HepG2 (cell line): ENCODE results near the gene MRPL51. TPM values are rescaled to one million over a fixed set of nuclear protein-coding genes. Genes with fewer than 3 reads are reported as not detected.

Source experiments
- BRD4 ChIP-seq: sonication (generic); formaldehyde crosslinking; IDR thresholded peaks from 2 replicates; pipeline ENCODE4 v1.4.0; 2020; ENCODE audit warnings: missing genetic modification reagents
- DNMT3B ChIP-seq: conservative IDR thresholded peaks from 2 replicates; pipeline ENCODE4 v1.6.1; 2016; ENCODE audit warnings: missing biosample characterization, control low read depth
- DPF2 ChIP-seq: sonication (generic); formaldehyde crosslinking; IDR thresholded peaks from 2 replicates; pipeline ENCODE4 v1.4.0; 2020; ENCODE audit warnings: mild to moderate bottlenecking, low read depth, missing genetic modification reagents, borderline replicate concordance
- EP300 ChIP-seq, 3 experiments: sonication (generic) in 1 of 3; formaldehyde crosslinking in 1 of 3; IDR thresholded peaks; 2 replicates each; pipeline versions ENCODE4 v1.5.1 to v1.6.1; 2011 to 2020; ENCODE audit warnings: low read depth in 2 of 3, low read length in 2 of 3, borderline replicate concordance in 1 of 3, improper control_type of control experiment in 1 of 3, mild to moderate bottlenecking in 1 of 3, missing genetic modification reagents in 1 of 3, moderate library complexity in 1 of 3
- JUNB ChIP-seq: sonication (generic); formaldehyde crosslinking; IDR thresholded peaks from 2 replicates; pipeline ENCODE4 v1.8.0; 2022; ENCODE audit warnings: missing genetic modification reagents, mild to moderate bottlenecking, borderline replicate concordance
- KDM2A ChIP-seq: sonication (generic); formaldehyde crosslinking; IDR thresholded peaks from 2 replicates; pipeline ENCODE4 v1.4.0; 2020; ENCODE audit warnings: low read depth, missing genetic modification reagents, borderline replicate concordance
- KDM4B ChIP-seq: sonication (generic); formaldehyde crosslinking; IDR thresholded peaks from 2 replicates; pipeline ENCODE4 v1.4.0; 2020; ENCODE audit warnings: missing genetic modification reagents
- KLF9 ChIP-seq: IDR thresholded peaks from 2 replicates; pipeline ENCODE4 v1.6.1; 2016; ENCODE audit warnings: low read depth
- MAFG ChIP-seq: sonication (generic); formaldehyde crosslinking; IDR thresholded peaks from 2 replicates; pipeline ENCODE4 v1.5.1; 2020; ENCODE audit warnings: mild to moderate bottlenecking, missing genetic modification reagents
- RAD21 ChIP-seq: fragments of 450-650 bp; formaldehyde crosslinking; IDR thresholded peaks from 2 replicates; pipeline ENCODE4 v1.5.0; 2020; ENCODE audit warnings: mild to moderate bottlenecking
- ZMYM4 ChIP-seq: sonication (generic); formaldehyde crosslinking; IDR thresholded peaks from 2 replicates; pipeline ENCODE4 v1.8.1; 2023; ENCODE audit warnings: mild to moderate bottlenecking, missing genetic modification reagents
- ZNF138 ChIP-seq: sonication (generic); formaldehyde crosslinking; IDR thresholded peaks from 2 replicates; pipeline ENCODE4 v1.5.0; 2020; ENCODE audit warnings: mild to moderate bottlenecking, low read depth, missing genetic modification reagents
- ZNF317 ChIP-seq: sonication (generic); formaldehyde crosslinking; IDR thresholded peaks from 2 replicates; pipeline ENCODE4 v1.5.0; 2020; ENCODE audit warnings: mild to moderate bottlenecking, missing genetic modification reagents
- ZNF562 ChIP-seq: sonication (generic); formaldehyde crosslinking; IDR thresholded peaks from 2 replicates; pipeline ENCODE4 v1.8.0; 2022; ENCODE audit warnings: missing genetic modification reagents, borderline replicate concordance
- ZNF564 ChIP-seq: sonication (generic); formaldehyde crosslinking; IDR thresholded peaks from 2 replicates; pipeline ENCODE4 v1.8.1; 2023; ENCODE audit warnings: mild to moderate bottlenecking, missing genetic modification reagents
- ZNF709 ChIP-seq: sonication (generic); formaldehyde crosslinking; IDR thresholded peaks from 2 replicates; pipeline ENCODE4 v1.5.0; 2020; ENCODE audit warnings: mild to moderate bottlenecking, missing genetic modification reagents
- ZSCAN30 ChIP-seq: sonication (generic); formaldehyde crosslinking; IDR thresholded peaks from 2 replicates; pipeline ENCODE4 v1.5.0; 2020; ENCODE audit warnings: mild to moderate bottlenecking, missing genetic modification reagents
- polyA plus RNA-seq, 8 experiments: library from polyadenylated mRNA; depleted of rRNA in 3 of 8; stranded (reverse) in 7 of 8; unstranded in 1 of 8; fragments of >200 nt; fragmentation: Illumina TruSeq in 4 of 8; extraction: Trizol in 4 of 8; gene quantifications; 2 replicates each; pipeline versions ENCODE4 v1.2.1 to v1.2.3, GENCODE V29; 2011 to 2016; ENCODE audit warnings: low read depth in 4 of 8, missing spikeins in 1 of 8, mixed read lengths in 1 of 8; ENCODE audit not compliant: insufficient read depth in 1 of 8
- total RNA-seq, 5 experiments: library from RNA; depleted of rRNA; stranded (reverse); fragments of >200 nt; fragmentation: Illumina TruSeq; extraction: Trizol; gene quantifications; 2 replicates each; pipeline ENCODE4 v1.2.3, GENCODE V29; 2016; ENCODE audit warnings: low read depth in 1 of 5
- TF ChIP-seq, protein P1 (sequence below): sonication (generic); formaldehyde crosslinking; IDR thresholded peaks from 2 replicates; pipeline ENCODE4 v1.9.0; 2022; ENCODE audit warnings: missing genetic modification reagents, mild to moderate bottlenecking, borderline replicate concordance
- TF ChIP-seq, protein P2 (sequence below): sonication (generic); formaldehyde crosslinking; IDR thresholded peaks from 2 replicates; pipeline ENCODE4 v1.8.0; 2023; ENCODE audit warnings: mild to moderate bottlenecking, missing genetic modification reagents
- TF ChIP-seq, protein P3 (sequence below): sonication (generic); formaldehyde crosslinking; IDR thresholded peaks from 2 replicates; pipeline ENCODE4 v1.4.0; 2020; ENCODE audit warnings: missing genetic modification reagents
- TF ChIP-seq, protein P4 (sequence below): sonication (generic); formaldehyde crosslinking; IDR thresholded peaks from 2 replicates; pipeline ENCODE4 v1.5.1; 2020; ENCODE audit warnings: mild to moderate bottlenecking, moderate library complexity, missing genetic modification reagents
- TF ChIP-seq, protein P5 (sequence below): sonication (generic); formaldehyde crosslinking; IDR thresholded peaks from 2 replicates; pipeline ENCODE4 v1.5.0; 2020; ENCODE audit warnings: missing genetic modification reagents

Gene MRPL51
- total and polyA plus RNA-seq, 2 of the 13 experiments (the other 11 are each of a cell fraction or from before 2014, with no cell fraction given) = 64.8 to 278 TPM

DNA sequence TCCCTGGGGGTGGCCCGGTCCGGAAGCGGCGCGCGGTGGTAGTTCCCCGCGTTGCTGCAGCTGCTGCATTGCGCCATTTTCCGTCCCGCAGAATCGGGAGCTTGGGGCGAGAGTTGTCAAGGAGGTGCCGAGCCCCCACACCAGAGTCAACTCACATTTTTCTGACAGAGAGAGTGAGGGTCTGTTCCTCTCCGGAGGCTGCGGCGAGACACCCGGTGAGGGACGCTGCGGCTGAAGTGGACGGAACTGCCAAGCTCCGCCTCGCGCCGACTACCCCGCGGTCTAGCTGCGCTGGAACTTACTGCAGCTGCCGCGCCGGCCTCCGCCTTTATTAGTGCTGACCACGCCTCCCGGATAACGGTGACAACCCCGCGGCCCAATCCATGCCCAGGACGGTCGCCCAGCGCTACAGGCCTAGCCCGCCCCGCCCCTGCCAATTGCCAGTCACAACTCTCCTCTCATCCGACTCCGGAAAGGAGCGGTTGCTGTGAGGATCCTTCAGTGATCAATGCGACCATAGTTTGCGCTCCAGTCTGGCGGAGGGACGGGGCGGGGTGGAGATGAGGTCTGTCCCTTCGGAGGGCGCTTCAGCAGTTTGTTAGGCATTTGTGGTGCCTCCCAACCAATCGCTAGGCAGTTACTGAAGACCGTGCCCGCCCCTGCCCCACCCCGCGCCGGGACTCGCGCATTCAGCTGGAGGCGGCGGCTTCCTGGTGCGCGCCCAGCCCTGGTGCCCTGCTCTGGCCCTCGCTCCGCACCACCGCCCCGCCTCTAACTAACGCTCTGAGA, 22.5 kb downstream of the MRPL51 start, which contains the start of gene VAMP1 (continued):
- TF ChIP-seq MAFG (no peak), ZSCAN30 (CRISPR knock-in tag) (no peak), KDM4B (CRISPR knock-in tag) (peak; percentile 25; the same call in 1 of the 2 replicates), ZNF709 (CRISPR knock-in tag) (peak; percentile 86), ZNF564 (CRISPR knock-in tag) (0 out of 2 replicates have a peak, but pooled peaks have one; percentile 53), ZNF562 (no peak), DPF2 (CRISPR knock-in tag) (no peak; the same call in 1 of the 2 replicates), BRD4 (CRISPR knock-in tag) (no peak), KLF9 (CRISPR knock-in tag) (0 out of 2 replicates have a peak, but pooled peaks have one; percentile 36), ZNF317 (CRISPR knock-in tag) (peak; percentile 87), ZNF138 (CRISPR knock-in tag) (no peak; the same call in 1 of the 2 replicates), ZMYM4 (CRISPR knock-in tag) (peak; percentile 91), DNMT3B (CRISPR knock-in tag) (no peak), JUNB (CRISPR knock-in tag) (no peak; the same call in 1 of the 2 replicates), EP300 (IDR thresholded peaks at IDR 0.05; ENCODE audit: low read depth in 2 of 2, low read length in 2 of 2) (no peak), EP300 (CRISPR knock-in tag; IDR thresholded peaks at IDR 0.05; ENCODE audit: borderline replicate concordance) (no peak), KDM2A (peak; percentile 90), RAD21 (CRISPR knock-in tag) (no peak)
- TF ChIP-seq, protein P1, sequence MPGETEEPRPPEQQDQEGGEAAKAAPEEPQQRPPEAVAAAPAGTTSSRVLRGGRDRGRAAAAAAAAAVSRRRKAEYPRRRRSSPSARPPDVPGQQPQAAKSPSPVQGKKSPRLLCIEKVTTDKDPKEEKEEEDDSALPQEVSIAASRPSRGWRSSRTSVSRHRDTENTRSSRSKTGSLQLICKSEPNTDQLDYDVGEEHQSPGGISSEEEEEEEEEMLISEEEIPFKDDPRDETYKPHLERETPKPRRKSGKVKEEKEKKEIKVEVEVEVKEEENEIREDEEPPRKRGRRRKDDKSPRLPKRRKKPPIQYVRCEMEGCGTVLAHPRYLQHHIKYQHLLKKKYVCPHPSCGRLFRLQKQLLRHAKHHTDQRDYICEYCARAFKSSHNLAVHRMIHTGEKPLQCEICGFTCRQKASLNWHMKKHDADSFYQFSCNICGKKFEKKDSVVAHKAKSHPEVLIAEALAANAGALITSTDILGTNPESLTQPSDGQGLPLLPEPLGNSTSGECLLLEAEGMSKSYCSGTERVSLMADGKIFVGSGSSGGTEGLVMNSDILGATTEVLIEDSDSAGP (CRISPR knock-in tag) = peak; percentile 92
- TF ChIP-seq, protein P2, sequence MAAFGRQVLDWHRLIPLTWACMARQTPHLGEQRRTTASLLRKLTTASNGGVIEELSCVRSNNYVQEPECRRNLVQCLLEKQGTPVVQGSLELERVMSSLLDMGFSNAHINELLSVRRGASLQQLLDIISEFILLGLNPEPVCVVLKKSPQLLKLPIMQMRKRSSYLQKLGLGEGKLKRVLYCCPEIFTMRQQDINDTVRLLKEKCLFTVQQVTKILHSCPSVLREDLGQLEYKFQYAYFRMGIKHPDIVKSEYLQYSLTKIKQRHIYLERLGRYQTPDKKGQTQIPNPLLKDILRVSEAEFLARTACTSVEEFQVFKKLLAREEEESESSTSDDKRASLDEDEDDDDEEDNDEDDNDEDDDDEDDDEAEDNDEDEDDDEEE (CRISPR knock-in tag) = peak; percentile 80; the same call in 1 of the 2 replicates
- TF ChIP-seq, protein P3, sequence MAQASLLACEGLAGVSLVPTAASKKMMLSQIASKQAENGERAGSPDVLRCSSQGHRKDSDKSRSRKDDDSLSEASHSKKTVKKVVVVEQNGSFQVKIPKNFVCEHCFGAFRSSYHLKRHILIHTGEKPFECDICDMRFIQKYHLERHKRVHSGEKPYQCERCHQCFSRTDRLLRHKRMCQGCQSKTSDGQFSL (CRISPR knock-in tag) = no peak
- TF ChIP-seq, protein P4, sequence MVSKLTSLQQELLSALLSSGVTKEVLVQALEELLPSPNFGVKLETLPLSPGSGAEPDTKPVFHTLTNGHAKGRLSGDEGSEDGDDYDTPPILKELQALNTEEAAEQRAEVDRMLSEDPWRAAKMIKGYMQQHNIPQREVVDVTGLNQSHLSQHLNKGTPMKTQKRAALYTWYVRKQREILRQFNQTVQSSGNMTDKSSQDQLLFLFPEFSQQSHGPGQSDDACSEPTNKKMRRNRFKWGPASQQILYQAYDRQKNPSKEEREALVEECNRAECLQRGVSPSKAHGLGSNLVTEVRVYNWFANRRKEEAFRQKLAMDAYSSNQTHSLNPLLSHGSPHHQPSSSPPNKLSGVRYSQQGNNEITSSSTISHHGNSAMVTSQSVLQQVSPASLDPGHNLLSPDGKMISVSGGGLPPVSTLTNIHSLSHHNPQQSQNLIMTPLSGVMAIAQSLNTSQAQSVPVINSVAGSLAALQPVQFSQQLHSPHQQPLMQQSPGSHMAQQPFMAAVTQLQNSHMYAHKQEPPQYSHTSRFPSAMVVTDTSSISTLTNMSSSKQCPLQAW (CRISPR knock-in tag) = peak; percentile 92; the same call in 1 of the 2 replicates
- TF ChIP-seq, protein P5, sequence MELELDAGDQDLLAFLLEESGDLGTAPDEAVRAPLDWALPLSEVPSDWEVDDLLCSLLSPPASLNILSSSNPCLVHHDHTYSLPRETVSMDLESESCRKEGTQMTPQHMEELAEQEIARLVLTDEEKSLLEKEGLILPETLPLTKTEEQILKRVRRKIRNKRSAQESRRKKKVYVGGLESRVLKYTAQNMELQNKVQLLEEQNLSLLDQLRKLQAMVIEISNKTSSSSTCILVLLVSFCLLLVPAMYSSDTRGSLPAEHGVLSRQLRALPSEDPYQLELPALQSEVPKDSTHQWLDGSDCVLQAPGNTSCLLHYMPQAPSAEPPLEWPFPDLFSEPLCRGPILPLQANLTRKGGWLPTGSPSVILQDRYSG = no peak
